Esophagus muscularis mucosa (tissue), 4 donors: ENCODE data around the gene SDK2.

Experiments
- CTCF ChIP-seq, 3 experiments: fragments of 200-600 bp in 2 of 3; fragments of 450-650 bp in 1 of 3; sonication (generic) in 2 of 3; IDR thresholded peaks; one replicate each; pipeline ENCODE4 v1.5.1; 2017 to 2019; ENCODE audit warnings: antibody characterized with exemption in 3 of 3, mild to moderate bottlenecking in 2 of 3, moderate library complexity in 1 of 3
- EP300 ChIP-seq: sonication (generic); formaldehyde crosslinking; IDR thresholded peaks from one replicate; pipeline ENCODE4 v1.6.1; 2017; ENCODE audit warnings: antibody characterized with exemption
- POLR2A ChIP-seq: fragments of 450-650 bp; IDR thresholded peaks from one replicate; pipeline ENCODE4 v1.6.1; 2017; ENCODE audit warnings: antibody characterized with exemption, moderate library complexity, mild to moderate bottlenecking, low read depth
- POLR2AphosphoS5 ChIP-seq, 2 donors: sonication (generic); formaldehyde crosslinking; IDR thresholded peaks; one replicate each; pipeline ENCODE4 v1.6.1; 2017; ENCODE audit warnings: antibody characterized with exemption in 2 of 2

DNA sequence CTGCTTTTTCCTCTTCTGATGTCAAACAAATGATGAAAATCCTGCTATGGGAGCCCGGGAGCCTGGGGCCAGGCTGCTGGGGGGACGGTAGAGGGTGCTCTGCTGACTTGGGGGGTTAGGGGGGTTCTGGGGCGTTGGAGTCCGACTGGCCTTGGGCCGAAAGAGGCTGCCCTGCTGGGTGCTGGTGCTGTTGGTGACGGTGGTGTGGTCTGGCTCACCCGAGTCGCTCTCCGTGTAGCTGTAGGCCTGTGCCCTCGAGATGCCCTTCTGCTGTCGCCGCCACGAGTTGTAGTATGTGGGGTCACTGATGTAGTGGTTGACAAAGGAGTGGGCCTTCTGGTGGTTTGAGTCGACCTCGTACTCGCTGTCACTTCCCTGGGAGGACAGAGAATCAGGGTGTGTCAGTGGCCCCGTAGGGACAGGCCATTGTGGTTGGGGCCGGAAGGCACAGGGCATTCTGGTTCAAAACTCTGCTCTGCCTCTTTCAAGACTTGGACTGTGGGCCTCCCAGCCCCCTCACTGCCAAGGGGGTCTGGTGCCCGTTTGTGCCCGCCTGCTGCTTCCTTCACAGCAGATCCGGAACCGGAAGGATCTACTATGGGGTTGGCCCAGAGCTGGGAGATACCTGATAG lies 305.6 kb downstream of the SDK2 start:
- TF ChIP-seq EP300 (no peak), CTCF (IDR thresholded peaks at IDR 0.05) (no peak), POLR2AphosphoS5 (IDR thresholded peaks at IDR 0.05) (no peak), POLR2A (no peak)
